Fibroblast of mammary gland (primary cell): ENCODE data around the gene SLC2A4RG.
A peak's percentile ranks its signal among the peaks of the same experiment; 100 is the strongest.

Experiments
- DNase-seq: peaks from one replicate; pipeline ENCODE4 v3.0.0-alpha.2; 2010; ENCODE audit warnings: low read depth
- H3K4me3 ChIP-seq: 2 replicates; pipeline ENCODE4 v1.5.1; 2011; ENCODE audit warnings: low read depth, mild to moderate bottlenecking, low read length, moderate library complexity; ENCODE audit not compliant: control insufficient read depth
- TF ChIP-seq, protein P1 (sequence below): conservative IDR thresholded peaks from 2 replicates; pipeline ENCODE4 v1.5.1; 2011; ENCODE audit warnings: low read depth, low read length, inconsistent platforms; ENCODE audit not compliant: control insufficient read depth, insufficient read depth

SLC2A4RG gene

DNA sequence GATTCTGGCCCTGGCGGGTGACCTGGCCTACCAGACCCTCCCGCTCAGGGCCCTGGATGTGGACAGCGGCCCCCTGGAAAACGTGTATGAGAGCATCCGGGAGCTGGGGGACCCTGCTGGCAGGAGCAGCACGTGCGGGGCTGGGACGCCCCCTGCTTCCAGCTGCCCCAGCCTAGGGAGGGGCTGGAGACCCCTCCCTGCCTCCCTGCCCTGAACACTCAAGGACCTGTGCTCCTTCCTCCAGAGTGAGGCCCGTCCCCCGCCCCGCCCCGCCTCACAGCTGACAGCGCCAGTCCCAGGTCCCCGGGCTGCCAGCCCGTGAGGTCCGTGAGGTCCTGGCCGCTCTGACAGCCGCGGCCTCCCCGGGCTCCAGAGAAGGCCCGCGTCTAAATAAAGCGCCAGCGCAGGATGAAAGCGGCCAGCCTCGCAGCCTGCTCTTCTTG is 868 bp upstream of the SLC2A4RG start:
- no peak overlapping the region for H3K4me3 ChIP-seq
- TF ChIP-seq, protein P1, sequence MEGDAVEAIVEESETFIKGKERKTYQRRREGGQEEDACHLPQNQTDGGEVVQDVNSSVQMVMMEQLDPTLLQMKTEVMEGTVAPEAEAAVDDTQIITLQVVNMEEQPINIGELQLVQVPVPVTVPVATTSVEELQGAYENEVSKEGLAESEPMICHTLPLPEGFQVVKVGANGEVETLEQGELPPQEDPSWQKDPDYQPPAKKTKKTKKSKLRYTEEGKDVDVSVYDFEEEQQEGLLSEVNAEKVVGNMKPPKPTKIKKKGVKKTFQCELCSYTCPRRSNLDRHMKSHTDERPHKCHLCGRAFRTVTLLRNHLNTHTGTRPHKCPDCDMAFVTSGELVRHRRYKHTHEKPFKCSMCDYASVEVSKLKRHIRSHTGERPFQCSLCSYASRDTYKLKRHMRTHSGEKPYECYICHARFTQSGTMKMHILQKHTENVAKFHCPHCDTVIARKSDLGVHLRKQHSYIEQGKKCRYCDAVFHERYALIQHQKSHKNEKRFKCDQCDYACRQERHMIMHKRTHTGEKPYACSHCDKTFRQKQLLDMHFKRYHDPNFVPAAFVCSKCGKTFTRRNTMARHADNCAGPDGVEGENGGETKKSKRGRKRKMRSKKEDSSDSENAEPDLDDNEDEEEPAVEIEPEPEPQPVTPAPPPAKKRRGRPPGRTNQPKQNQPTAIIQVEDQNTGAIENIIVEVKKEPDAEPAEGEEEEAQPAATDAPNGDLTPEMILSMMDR: no peak
- peak; percentile 25 for DNase-seq

- H3K4me3 ChIP-seq: peak overlapping the region; percentile 60
- DNase-seq: peak; percentile 17
- TF ChIP-seq, protein P1: no peak
Observed at GRCh38 chr20:63740070-63740626, 572 bp downstream of the SLC2A4RG start.

- DNase-seq: peak; percentile 89
- TF ChIP-seq, protein P1: no peak
- H3K4me3 ChIP-seq: peak overlapping the region; percentile 60
Observed at GRCh38 chr20:63740627-63741353, 1.2 kb downstream of the SLC2A4RG start.

DNA sequence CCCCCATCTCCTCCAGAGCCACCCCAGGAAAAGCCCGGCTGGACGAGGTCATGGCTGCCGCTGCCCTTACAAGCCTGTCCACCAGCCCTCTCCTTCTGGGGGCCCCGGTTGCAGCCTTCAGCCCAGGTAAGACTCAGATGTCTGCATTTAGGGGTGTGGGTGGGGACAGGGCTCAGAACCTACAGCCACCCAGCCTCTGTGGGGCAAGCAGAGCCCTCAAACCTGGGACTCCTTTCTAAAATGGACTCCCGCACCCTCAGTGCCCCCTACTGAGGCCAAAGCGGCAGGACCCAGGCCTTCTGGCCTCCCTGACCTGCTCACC is 1.7 kb downstream of the SLC2A4RG start:
- TF ChIP-seq, protein P1: no peak
- no peak for DNase-seq
- peak overlapping the region; percentile 60 for H3K4me3 ChIP-seq

- DNase-seq: no peak
- H3K4me3 ChIP-seq: peak overlapping the region; percentile 60
- TF ChIP-seq, protein P1: no peak
Observed at GRCh38 chr20:63741676-63742380, 2.3 kb downstream of the SLC2A4RG start.

GRCh38 chr20:63742381-63743024 is 2.9 kb downstream of the SLC2A4RG start:
- TF ChIP-seq, protein P1: no peak
- no peak overlapping the region for H3K4me3 ChIP-seq
- DNase-seq: no peak
